SK-N-SH treated with all-trans-retinoic acid at 6 μM for 48 hours (cell line): ENCODE results near the gene ALDH8A1.

ENCODE experiments used
- ATAC-seq: fragments of 200-7000 bp; cut with Tn5 transposase; 3 replicates; pipeline ENCODE4 v1.9.1; 2020; ENCODE audit warnings: mild to moderate bottlenecking, moderate library complexity
- ARNTL ChIP-seq: fragments of 450-650 bp; formaldehyde crosslinking; IDR thresholded peaks from 2 replicates; pipeline ENCODE4 v1.5.0; 2020; ENCODE audit warnings: low read depth, mild to moderate bottlenecking, moderate library complexity, borderline replicate concordance
- BACH2 ChIP-seq: fragments of 250-450 bp; sonication (Bioruptor Pico); IDR thresholded peaks from 2 replicates; pipeline ENCODE4 v1.9.0; 2021; ENCODE audit warnings: mild to moderate bottlenecking, borderline replicate concordance
- CREB5 ChIP-seq: fragments of 250-450 bp; sonication (Bioruptor Pico); IDR thresholded peaks from 2 replicates; pipeline ENCODE4 v1.5.1; 2020; ENCODE audit warnings: low read depth, mild to moderate bottlenecking, moderate library complexity
- CSDC2 ChIP-seq: fragments of 250-450 bp; sonication (Bioruptor Pico); IDR thresholded peaks from 2 replicates; pipeline ENCODE4 v1.5.0; 2020; ENCODE audit warnings: mild to moderate bottlenecking, moderate library complexity
- CSRNP3 ChIP-seq: fragments of 250-450 bp; sonication (Bioruptor Pico); IDR thresholded peaks from 2 replicates; pipeline ENCODE4 v1.5.1; 2021; ENCODE audit warnings: mild to moderate bottlenecking, moderate library complexity
- ESRRG ChIP-seq: fragments of 250-450 bp; sonication (Bioruptor Pico); IDR thresholded peaks from 2 replicates; pipeline ENCODE4 v1.6.1; 2021; ENCODE audit warnings: mild to moderate bottlenecking
- GLIS3 ChIP-seq: fragments of 250-450 bp; sonication (Bioruptor Pico); IDR thresholded peaks from 2 replicates; pipeline ENCODE4 v1.5.0; 2020; ENCODE audit warnings: mild to moderate bottlenecking, moderate library complexity
- ISL1 ChIP-seq: fragments of 250-450 bp; sonication (Bioruptor Pico); IDR thresholded peaks from 2 replicates; pipeline ENCODE4 v2.1.2; 2022; ENCODE audit warnings: mild to moderate bottlenecking, moderate library complexity
- OSR1 ChIP-seq: fragments of 250-450 bp; sonication (Bioruptor Pico); IDR thresholded peaks from 2 replicates; pipeline ENCODE4 v1.8.0; 2022; ENCODE audit warnings: moderate library complexity, mild to moderate bottlenecking, inconsistent platforms
- POU6F1 ChIP-seq: fragments of 250-450 bp; sonication (Bioruptor Pico); IDR thresholded peaks from 2 replicates; pipeline ENCODE4 v1.8.0; 2021; ENCODE audit warnings: low read depth, mild to moderate bottlenecking, moderate library complexity, borderline replicate concordance
- RARB ChIP-seq: fragments of 250-450 bp; sonication (Bioruptor Pico); IDR thresholded peaks from 2 replicates; pipeline ENCODE4 v1.8.0; 2021; ENCODE audit warnings: mild to moderate bottlenecking, moderate library complexity
- SNAI2 ChIP-seq: fragments of 250-450 bp; sonication (Bioruptor Pico); IDR thresholded peaks from 2 replicates; pipeline ENCODE4 v1.5.0; 2020; ENCODE audit warnings: mild to moderate bottlenecking, moderate library complexity
- TCF4 ChIP-seq: fragments of 250-450 bp; sonication (Bioruptor Pico); IDR thresholded peaks from 2 replicates; pipeline ENCODE4 v1.8.0; 2021; ENCODE audit warnings: mild to moderate bottlenecking, moderate library complexity, borderline replicate concordance
- TOX ChIP-seq: fragments of 250-450 bp; sonication (Bioruptor Pico); IDR thresholded peaks from 2 replicates; pipeline ENCODE4 v1.8.0; 2021; ENCODE audit warnings: mild to moderate bottlenecking, moderate library complexity, borderline replicate concordance
- TSHZ2 ChIP-seq: fragments of 250-450 bp; sonication (Bioruptor Pico); IDR thresholded peaks from 2 replicates; pipeline ENCODE4 v1.5.0; 2020; ENCODE audit warnings: mild to moderate bottlenecking, moderate library complexity
- ZC3H10 ChIP-seq: fragments of 250-450 bp; sonication (Bioruptor Pico); IDR thresholded peaks from 2 replicates; pipeline ENCODE4 v1.5.1; 2021; ENCODE audit warnings: mild to moderate bottlenecking, moderate library complexity
- ZFP30 ChIP-seq: fragments of 450-650 bp; formaldehyde crosslinking; IDR thresholded peaks from 2 replicates; pipeline ENCODE4 v1.5.0; 2022; ENCODE audit warnings: mild to moderate bottlenecking, moderate library complexity
- ZNF70 ChIP-seq: fragments of 450-650 bp; formaldehyde crosslinking; IDR thresholded peaks from 2 replicates; pipeline ENCODE4 v1.5.0; 2020; ENCODE audit warnings: mild to moderate bottlenecking, moderate library complexity
- ZNF8 ChIP-seq: fragments of 450-650 bp; formaldehyde crosslinking; IDR thresholded peaks from 2 replicates; pipeline ENCODE4 v1.5.0; 2020; ENCODE audit warnings: mild to moderate bottlenecking, moderate library complexity

ALDH8A1 gene

GRCh38 chr6:134878136-134878535 lies 71.8 kb downstream of the ALDH8A1 start (continued):
- TF ChIP-seq CREB5 (CRISPR knock-in tag) (no peak), OSR1 (CRISPR knock-in tag) (no peak), ZNF8 (no peak)

GRCh38 chr6:134875367-134875766 lies 74.5 kb downstream of the ALDH8A1 start:
- no peak for ATAC-seq
- TF ChIP-seq ARNTL (no peak), CSRNP3 (no peak), ZNF8 (no peak), RARB (no peak), BACH2 (CRISPR knock-in tag) (no peak), POU6F1 (CRISPR knock-in tag) (no peak), ISL1 (CRISPR knock-in tag) (no peak), GLIS3 (CRISPR knock-in tag) (no peak), ESRRG (no peak), TCF4 (CRISPR knock-in tag) (no peak), TOX (CRISPR knock-in tag) (no peak)

GRCh38 chr6:134873500-134874388 lies 76.2 kb downstream of the ALDH8A1 start:
- ATAC-seq: no peak
- TF ChIP-seq ZNF8 (no peak), CSDC2 (CRISPR knock-in tag) (no peak), GLIS3 (CRISPR knock-in tag) (no peak), CREB5 (CRISPR knock-in tag) (no peak), POU6F1 (CRISPR knock-in tag) (no peak), ZFP30 (no peak), ISL1 (CRISPR knock-in tag) (no peak), ZC3H10 (no peak), ZNF70 (no peak), OSR1 (CRISPR knock-in tag) (no peak), CSRNP3 (no peak), ESRRG (no peak), TSHZ2 (CRISPR knock-in tag) (no peak), RARB (no peak), TCF4 (CRISPR knock-in tag) (no peak), TOX (CRISPR knock-in tag) (no peak), SNAI2 (CRISPR knock-in tag) (no peak)
